NCI-H1105 treated with DMSO at 0.1 percent for 48 hours (cell line): ENCODE data around the gene MEIKIN.

Source experiments
- DNase-seq: peaks from one replicate; lab custom pipeline; 2025; lab: John Stamatoyannopoulos, UW

MEIKIN gene

GRCh38 chr5:131945551-131946168 lies at the start of gene MEIKIN:
Gene MEIKIN (minus strand): TSS chr5:131945663. CDS start chr5:131945505, 158 bp downstream.
- no peak for DNase-seq

- no peak for DNase-seq
Measured at GRCh38 chr5:131994533-131995226, 49.2 kb upstream of the MEIKIN start.

GRCh38 chr5:131994090-131994489 lies 48.6 kb upstream of the MEIKIN start:
- DNase-seq = no peak

GRCh38 chr5:131993676-131994075 lies 48.2 kb upstream of the MEIKIN start:
- no peak for DNase-seq

- DNase-seq = no peak
Measured at GRCh38 chr5:131992370-131992769, 46.9 kb upstream of the MEIKIN start.

- no peak for DNase-seq
Measured at GRCh38 chr5:131991593-131992324, 46.3 kb upstream of the MEIKIN start.

- DNase-seq = no peak
Measured at GRCh38 chr5:131990716-131991115, 45.3 kb upstream of the MEIKIN start.

- no peak for DNase-seq
Measured at GRCh38 chr5:131988601-131989000, 43.1 kb upstream of the MEIKIN start.

GRCh38 chr5:131987251-131987650 lies 41.8 kb upstream of the MEIKIN start:
- no peak for DNase-seq

- no peak for DNase-seq
Measured at GRCh38 chr5:131986161-131986912, 40.9 kb upstream of the MEIKIN start.

GRCh38 chr5:131984956-131985665 lies 39.6 kb upstream of the MEIKIN start:
- no peak for DNase-seq

- no peak for DNase-seq
Measured at GRCh38 chr5:131983244-131983771, 37.8 kb upstream of the MEIKIN start.

GRCh38 chr5:131981516-131981915 lies 36.1 kb upstream of the MEIKIN start:
- no peak for DNase-seq

GRCh38 chr5:131980696-131981095 lies 35.2 kb upstream of the MEIKIN start:
- DNase-seq = no peak

GRCh38 chr5:131979816-131980215 lies 34.4 kb upstream of the MEIKIN start:
- no peak for DNase-seq

- no peak for DNase-seq
Measured at GRCh38 chr5:131977212-131977604, 31.7 kb upstream of the MEIKIN start.

GRCh38 chr5:131976414-131977211 lies 31.1 kb upstream of the MEIKIN start:
- DNase-seq = no peak

GRCh38 chr5:131974956-131975726 lies 29.7 kb upstream of the MEIKIN start:
- no peak for DNase-seq

GRCh38 chr5:131974622-131974955 lies 29.1 kb upstream of the MEIKIN start:
- DNase-seq = no peak

- no peak for DNase-seq
Measured at GRCh38 chr5:131974016-131974415, 28.6 kb upstream of the MEIKIN start.
